DMS153 treated with DMSO at 0.1 percent for 48 hours (cell line): ENCODE measurements around the gene PNKP.

Experiments used
- DNase-seq: peaks from one replicate; lab custom pipeline; 2025; ENCODE audit not compliant: unreplicated experiment; lab: John Stamatoyannopoulos, UW

Gene PNKP

GRCh38 chr19:49876422-49877019 lies 9.1 kb upstream of the PNKP start:
- DNase-seq, result peak; percentile 94

- DNase-seq, result no peak
Observed at GRCh38 chr19:49875857-49876421, 8.6 kb upstream of the PNKP start.

GRCh38 chr19:49875177-49875576 lies 7.8 kb upstream of the PNKP start:
- no peak for DNase-seq

GRCh38 chr19:49874503-49875157 lies 7.3 kb upstream of the PNKP start:
- DNase-seq, result no peak

GRCh38 chr19:49873834-49874233 lies 6.5 kb upstream of the PNKP start:
- no peak for DNase-seq

- DNase-seq, result no peak
Observed at GRCh38 chr19:49873129-49873521, 5.7 kb upstream of the PNKP start.

- DNase-seq, result no peak
Observed at GRCh38 chr19:49872245-49873128, 5.1 kb upstream of the PNKP start.

- no peak for DNase-seq
Observed at GRCh38 chr19:49871349-49871985, 4.1 kb upstream of the PNKP start.

- DNase-seq, result no peak
Observed at GRCh38 chr19:49870309-49870901, 3.0 kb upstream of the PNKP start.

- DNase-seq, result peak; percentile 99
Observed at GRCh38 chr19:49869484-49870308, 2.3 kb upstream of the PNKP start.

- no peak for DNase-seq
Observed at GRCh38 chr19:49869009-49869483, 1.7 kb upstream of the PNKP start.

- no peak for DNase-seq
Observed at GRCh38 chr19:49864890-49865289, 2.5 kb downstream of the PNKP start.

- DNase-seq, result no peak
Observed at GRCh38 chr19:49863935-49864320, 3.4 kb downstream of the PNKP start.

- no peak for DNase-seq
Observed at GRCh38 chr19:49863254-49863934, 4.0 kb downstream of the PNKP start.

GRCh38 chr19:49862391-49863253 lies 4.8 kb downstream of the PNKP start:
- DNase-seq, result no peak

- DNase-seq, result no peak
Observed at GRCh38 chr19:49861541-49862378, 5.6 kb downstream of the PNKP start.

GRCh38 chr19:49861107-49861506 lies 6.3 kb downstream of the PNKP start:
- no peak for DNase-seq
